ENCODE measurements around the gene CDC14A. TPM values are rescaled to one million over a fixed set of nuclear protein-coding genes. Genes with fewer than 3 reads are reported as not detected.

CDC14A gene
- total RNA-seq, 1 experiment from 2014 or later, result 6.8 TPM

GRCh38 chr1:100360790-100361510, 8.6 kb downstream of the CDC14A start:
- no peak overlapping the region for H3K4me3 ChIP-seq (ENCODE audit: low read depth, low read length, poor library complexity, severe bottlenecking)
- no peaks in the 10 kb centered on the region for H3K9me3 ChIP-seq (ENCODE audit: low read depth, low read length, poor library complexity, severe bottlenecking)
- ChIA-PET POLR2A (ENCODE audit: low non-redundant PET) (interaction anchor here (0.6 to 0.7 kb wide), 3 partner anchors 39 to 536 kb away, joined by 3 to 9 read pairs (median 4); no protein-coding TSS in a partner anchor), CTCF (no interaction called here)
- peak; percentile 87 for DNase-seq (ENCODE audit: low spot score)
- no peak overlapping the region for H3K27ac ChIP-seq (ENCODE audit: low read depth, low read length, poor library complexity, severe bottlenecking)
- intact Hi-C loops (cut with micrococcal nuclease; ENCODE audit: unreplicated experiment), result no loop called here
- H3K36me3 ChIP-seq (ENCODE audit: insufficient read depth, low read length, poor library complexity, severe bottlenecking), result no peaks in the 10 kb centered on the region
- TF ChIP-seq EZH2 (IDR thresholded peaks at IDR 0.05; ENCODE audit: borderline replicate concordance, low read depth, low read length, poor library complexity, severe bottlenecking), result no peak
- TF ChIP-seq CTCF (conservative IDR thresholded peaks at IDR 0.05; ENCODE audit: low read depth, low read length), result no peak
- BruUV-seq (replicated peaks), result no TSS peak
- no peaks in the 10 kb centered on the region for H3K27me3 ChIP-seq (replicated peaks; ENCODE audit: insufficient read depth, low read depth, low read length, poor library complexity)
- peaks cover 40% of the 10 kb centered on the region for H3K4me1 ChIP-seq (ENCODE audit: insufficient read depth, low read length, poor library complexity, severe bottlenecking)

- Histone ChIP-seq H3K36me3 (ENCODE audit: insufficient read depth, low read length, poor library complexity, severe bottlenecking) (no peaks in the 10 kb centered on the region), H3K9me3 (ENCODE audit: low read depth, low read length, poor library complexity, severe bottlenecking) (no peaks in the 10 kb centered on the region), H3K27me3 (replicated peaks; ENCODE audit: insufficient read depth, low read depth, low read length, poor library complexity) (no peaks in the 10 kb centered on the region), H3K4me1 (ENCODE audit: insufficient read depth, low read length, poor library complexity, severe bottlenecking) (peaks cover 40% of the 10 kb centered on the region), H3K4me3 (ENCODE audit: low read depth, low read length, poor library complexity, severe bottlenecking) (no peak overlapping the region), H3K27ac (ENCODE audit: low read depth, low read length, poor library complexity, severe bottlenecking) (no peak overlapping the region)
- intact Hi-C loops (cut with micrococcal nuclease; ENCODE audit: unreplicated experiment), result no loop called here
- DNase-seq (ENCODE audit: low spot score), result no peak
- TF ChIP-seq EZH2 (IDR thresholded peaks at IDR 0.05; ENCODE audit: borderline replicate concordance, low read depth, low read length, poor library complexity, severe bottlenecking) (no peak), CTCF (conservative IDR thresholded peaks at IDR 0.05; ENCODE audit: low read depth, low read length) (no peak)
- CTCF ChIA-PET, result no interaction called here
- BruUV-seq (replicated peaks), result no TSS peak
- POLR2A ChIA-PET (ENCODE audit: low non-redundant PET), result no interaction called here
Observed at GRCh38 chr1:100361511-100362089, 9.3 kb downstream of the CDC14A start.

- Histone ChIP-seq H3K4me1 (ENCODE audit: insufficient read depth, low read length, poor library complexity, severe bottlenecking) (peaks cover 29% of the 10 kb centered on the region), H3K9me3 (ENCODE audit: low read depth, low read length, poor library complexity, severe bottlenecking) (no peaks in the 10 kb centered on the region), H3K27me3 (replicated peaks; ENCODE audit: insufficient read depth, low read depth, low read length, poor library complexity) (no peaks in the 10 kb centered on the region), H3K36me3 (ENCODE audit: insufficient read depth, low read length, poor library complexity, severe bottlenecking) (no peaks in the 10 kb centered on the region), H3K27ac (ENCODE audit: low read depth, low read length, poor library complexity, severe bottlenecking) (no peak overlapping the region), H3K4me3 (ENCODE audit: low read depth, low read length, poor library complexity, severe bottlenecking) (no peak overlapping the region)
- ChIA-PET POLR2A (ENCODE audit: low non-redundant PET) (no interaction called here), CTCF (no interaction called here)
- intact Hi-C loops (cut with micrococcal nuclease; ENCODE audit: unreplicated experiment), result no loop called here
- BruUV-seq (replicated peaks), result no TSS peak
- DNase-seq (ENCODE audit: low spot score), result peak; percentile 41
- TF ChIP-seq EZH2 (IDR thresholded peaks at IDR 0.05; ENCODE audit: borderline replicate concordance, low read depth, low read length, poor library complexity, severe bottlenecking) (no peak), CTCF (conservative IDR thresholded peaks at IDR 0.05; ENCODE audit: low read depth, low read length) (no peak)
Observed at GRCh38 chr1:100362821-100363466, 10.6 kb downstream of the CDC14A start.
